Adrenal gland (tissue), 5 donors: ENCODE data around the gene KRTAP10-6.

Experiments used
- CTCF ChIP-seq, 6 experiments: fragments of 450-650 bp in 4 of 6; fragments of 200-600 bp in 2 of 6; sonication (generic) in 1 of 6; IDR thresholded peaks; 1 replicate in 5 of 6; 2 replicates in 1 of 6; pipeline versions ENCODE4 v1.5.1 to v1.8.0; 2016 to 2021; ENCODE audit warnings: antibody characterized with exemption in 6 of 6, mild to moderate bottlenecking in 2 of 6, moderate library complexity in 1 of 6
- POLR2A ChIP-seq, 2 donors: fragments of 450-650 bp; IDR thresholded peaks; one replicate each; pipeline ENCODE4 v1.6.1; 2017; ENCODE audit warnings: antibody characterized with exemption in 2 of 2, mild to moderate bottlenecking in 2 of 2, moderate library complexity in 1 of 2
- donor health status: DM: no; HTN: no; CAD: no.

- TF ChIP-seq CTCF (IDR thresholded peaks at IDR 0.05), result no peak
- no peak for TF ChIP-seq POLR2A (IDR thresholded peaks at IDR 0.05)
These were observed 2.6 kb downstream of the KRTAP10-6 start for GRCh38 chr21:44589586-44590305.
